Measurements from ENCODE around the gene WASHC2A.
"Not testable (repeated sequence)": the region's sequence is repeated elsewhere in the genome, so short reads cannot be mapped to it uniquely, and the experiment has no call there.

DNA sequence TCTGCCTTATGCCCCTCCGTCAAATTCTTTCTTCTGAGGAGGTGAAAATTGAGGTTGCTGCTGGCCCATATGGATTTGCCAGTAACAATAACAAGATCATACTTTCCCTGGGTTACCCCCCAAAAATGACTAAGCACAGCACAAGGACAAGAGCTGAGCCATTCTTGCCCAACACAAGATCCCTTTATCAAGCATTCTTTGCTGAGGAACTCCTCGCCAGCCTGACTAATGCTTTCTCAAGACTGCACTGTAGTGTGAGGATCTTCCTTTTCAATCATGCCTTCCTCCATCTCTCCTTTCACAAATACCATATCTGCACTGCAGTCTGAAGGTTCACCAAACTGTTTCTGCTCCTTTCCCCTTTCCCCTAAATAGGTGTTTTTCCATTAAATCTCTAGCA is 92.1 kb downstream of the WASHC2A start:
- TF ChIP-seq, protein P1, sequence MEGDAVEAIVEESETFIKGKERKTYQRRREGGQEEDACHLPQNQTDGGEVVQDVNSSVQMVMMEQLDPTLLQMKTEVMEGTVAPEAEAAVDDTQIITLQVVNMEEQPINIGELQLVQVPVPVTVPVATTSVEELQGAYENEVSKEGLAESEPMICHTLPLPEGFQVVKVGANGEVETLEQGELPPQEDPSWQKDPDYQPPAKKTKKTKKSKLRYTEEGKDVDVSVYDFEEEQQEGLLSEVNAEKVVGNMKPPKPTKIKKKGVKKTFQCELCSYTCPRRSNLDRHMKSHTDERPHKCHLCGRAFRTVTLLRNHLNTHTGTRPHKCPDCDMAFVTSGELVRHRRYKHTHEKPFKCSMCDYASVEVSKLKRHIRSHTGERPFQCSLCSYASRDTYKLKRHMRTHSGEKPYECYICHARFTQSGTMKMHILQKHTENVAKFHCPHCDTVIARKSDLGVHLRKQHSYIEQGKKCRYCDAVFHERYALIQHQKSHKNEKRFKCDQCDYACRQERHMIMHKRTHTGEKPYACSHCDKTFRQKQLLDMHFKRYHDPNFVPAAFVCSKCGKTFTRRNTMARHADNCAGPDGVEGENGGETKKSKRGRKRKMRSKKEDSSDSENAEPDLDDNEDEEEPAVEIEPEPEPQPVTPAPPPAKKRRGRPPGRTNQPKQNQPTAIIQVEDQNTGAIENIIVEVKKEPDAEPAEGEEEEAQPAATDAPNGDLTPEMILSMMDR (IDR thresholded peaks at IDR 0.05): not testable (repeated sequence)
- not testable (repeated sequence) for TF ChIP-seq POLR2A (IDR thresholded peaks at IDR 0.05)
